T-helper 9 cell (primary cell): Measurements from ENCODE around the gene ACHE.

Experiments
- DNase-seq: peaks from one replicate; pipeline ENCODE4 v3.0.0-alpha.2; 2020

Gene ACHE

DNA sequence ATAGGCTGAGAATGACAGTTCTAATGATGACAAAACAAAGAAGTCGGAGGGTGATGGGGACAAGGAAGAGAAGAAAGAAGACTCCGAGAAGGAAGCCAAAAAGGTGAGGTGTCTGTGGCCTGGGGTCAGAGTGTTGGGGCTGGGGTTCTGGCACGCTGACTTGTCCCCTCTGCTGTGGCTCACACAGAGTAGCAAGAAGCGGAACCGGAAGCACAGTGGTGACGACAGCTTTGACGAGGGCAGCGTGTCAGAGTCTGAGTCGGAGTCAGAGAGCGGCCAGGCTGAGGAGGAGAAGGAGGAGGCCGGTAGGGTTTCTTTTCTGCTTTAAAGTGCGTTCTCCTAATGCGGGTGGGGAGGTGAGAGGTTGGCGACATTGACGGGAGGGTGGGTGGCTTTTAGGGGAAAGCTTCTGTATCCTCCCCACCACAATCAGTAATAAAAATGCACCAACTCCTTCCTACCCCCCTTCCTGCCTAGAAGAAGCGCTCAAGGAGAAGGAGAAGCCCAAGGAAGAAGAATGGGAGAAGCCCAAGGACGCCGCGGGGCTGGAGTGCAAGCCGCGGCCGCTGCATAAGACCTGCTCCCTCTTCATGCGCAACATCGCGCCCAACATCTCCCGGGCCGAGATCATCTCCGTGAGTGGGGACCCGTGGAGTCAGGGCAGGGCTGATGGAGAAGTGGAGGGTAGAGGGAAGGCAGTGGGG, 10.8 kb downstream of the ACHE start:
- peak; percentile 48 for DNase-seq

DNA sequence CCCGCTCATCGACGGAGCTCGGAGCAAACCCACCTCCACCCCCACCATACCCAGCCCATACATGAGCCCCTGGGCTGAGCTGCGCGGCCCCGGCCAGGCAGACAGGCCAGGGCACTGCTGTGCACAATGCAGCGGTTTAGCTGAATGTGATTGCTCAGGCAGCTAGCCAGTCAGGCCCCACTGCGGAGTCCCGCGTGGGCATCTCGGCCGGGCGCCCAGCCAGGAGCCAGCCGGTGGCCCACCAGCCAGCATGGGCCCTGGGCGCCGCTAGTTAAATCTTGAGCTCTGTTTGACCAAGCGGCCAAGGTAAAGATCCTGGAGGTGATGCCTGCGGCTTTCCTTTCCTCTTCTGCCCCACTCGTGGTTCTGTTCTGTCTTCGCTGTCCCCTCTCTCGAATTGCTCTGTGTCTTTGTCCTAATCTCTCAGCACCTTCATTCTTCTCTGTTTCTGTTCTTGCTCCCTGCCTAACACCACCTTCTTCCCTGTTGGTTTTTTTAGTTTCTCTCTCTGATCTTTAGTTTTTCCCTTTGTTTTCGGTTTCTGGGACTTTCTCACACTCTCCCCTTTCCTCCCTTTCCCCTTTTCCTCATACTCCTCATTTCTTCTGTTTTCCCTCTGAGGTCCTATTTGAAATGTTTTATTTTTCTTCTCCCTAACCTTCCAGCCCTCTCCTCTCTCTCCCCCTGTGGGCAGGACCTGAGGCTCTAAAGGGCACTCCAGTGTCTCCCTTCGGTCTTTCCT, 12.7 kb downstream of the ACHE start:
- no peak for DNase-seq

DNA sequence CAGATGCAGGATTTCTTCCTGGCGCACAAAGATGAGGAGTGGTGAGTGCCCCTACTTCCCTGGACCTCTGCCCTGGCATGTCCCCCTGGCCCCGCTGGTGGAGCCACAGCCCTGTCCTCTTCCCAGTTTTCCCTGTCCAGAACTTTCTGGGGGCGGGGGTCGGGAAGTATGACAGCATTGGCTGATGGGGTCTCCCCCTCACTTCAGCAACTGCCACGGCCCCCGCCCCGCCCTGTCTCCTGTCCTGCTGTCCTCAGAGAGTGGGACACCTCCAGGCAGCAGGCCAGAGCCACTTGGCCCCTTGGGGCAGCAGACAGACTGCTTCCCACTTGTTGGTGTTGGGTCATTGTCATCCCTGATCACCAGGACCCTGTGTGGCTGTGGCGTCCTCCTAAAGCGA, 13.5 kb downstream of the ACHE start:
- DNase-seq = no peak

DNA sequence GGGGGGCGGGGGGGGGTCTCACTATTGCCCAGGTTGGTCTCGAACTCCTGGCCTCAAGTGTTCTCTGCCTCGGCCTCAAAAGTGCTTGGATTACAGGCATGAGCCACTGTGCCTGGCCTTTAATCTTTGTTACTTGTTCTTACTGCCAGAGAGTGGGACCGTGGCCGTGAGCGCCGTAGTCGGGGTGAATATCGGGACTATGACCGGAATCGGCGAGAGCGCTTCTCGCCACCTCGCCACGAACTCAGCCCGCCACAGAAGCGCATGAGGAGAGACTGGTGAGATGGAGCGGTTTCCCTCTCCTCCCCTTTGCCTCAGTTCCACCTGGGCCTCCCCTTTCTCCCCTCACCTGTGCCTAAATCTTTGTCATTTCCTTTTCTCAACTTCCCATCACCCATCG, 14.6 kb downstream of the ACHE start:
- no peak for DNase-seq

DNA sequence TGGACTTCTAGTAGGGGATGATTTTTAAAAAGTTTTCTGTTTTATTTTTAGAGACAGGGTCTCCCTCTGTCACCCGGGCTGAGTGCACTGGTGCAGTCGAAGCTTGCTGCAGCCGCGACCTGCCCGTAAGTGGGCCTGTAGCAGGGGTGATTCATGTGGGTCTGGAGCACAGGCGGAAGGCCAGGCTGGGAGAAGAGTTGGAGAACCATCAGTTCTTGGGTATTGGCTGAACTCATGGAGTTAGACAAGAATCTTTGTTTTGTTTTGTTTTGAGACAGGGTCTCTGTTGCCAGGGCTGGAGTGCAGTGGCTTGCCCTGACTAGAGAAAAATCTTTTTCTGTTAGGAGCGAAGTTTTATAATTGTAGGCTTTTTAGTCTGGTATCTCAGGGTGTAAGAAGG, 15.0 kb downstream of the ACHE start:
- no peak for DNase-seq

DNA sequence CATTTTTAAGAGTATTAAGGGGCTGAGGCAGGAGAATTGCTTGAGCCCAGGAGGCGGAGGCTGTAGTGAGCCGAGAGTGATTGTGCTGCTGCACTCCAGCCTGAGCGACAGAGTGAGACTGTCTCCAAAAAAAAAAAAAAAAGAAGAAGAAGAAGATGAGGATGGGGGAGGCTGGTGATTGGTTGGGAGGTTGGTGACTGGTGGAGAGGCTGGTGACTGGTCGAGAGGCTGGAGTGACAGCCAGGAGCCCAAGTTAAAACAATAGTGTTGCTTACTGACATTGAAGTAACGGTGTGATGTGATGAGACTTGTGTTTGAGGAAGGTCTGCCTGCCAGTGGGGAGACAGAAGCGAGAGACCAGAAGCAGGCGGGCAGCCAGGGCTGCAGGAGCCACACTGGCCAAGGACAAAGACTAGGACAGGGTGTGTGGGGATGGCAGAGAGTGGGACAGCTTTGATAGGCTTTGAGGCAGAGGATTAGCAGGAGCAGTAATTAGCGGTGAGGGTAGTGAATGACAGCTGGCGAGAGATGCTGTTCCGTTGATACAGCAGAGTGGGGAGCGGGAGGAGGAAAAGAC, 15.9 kb downstream of the ACHE start:
- no peak for DNase-seq

DNA sequence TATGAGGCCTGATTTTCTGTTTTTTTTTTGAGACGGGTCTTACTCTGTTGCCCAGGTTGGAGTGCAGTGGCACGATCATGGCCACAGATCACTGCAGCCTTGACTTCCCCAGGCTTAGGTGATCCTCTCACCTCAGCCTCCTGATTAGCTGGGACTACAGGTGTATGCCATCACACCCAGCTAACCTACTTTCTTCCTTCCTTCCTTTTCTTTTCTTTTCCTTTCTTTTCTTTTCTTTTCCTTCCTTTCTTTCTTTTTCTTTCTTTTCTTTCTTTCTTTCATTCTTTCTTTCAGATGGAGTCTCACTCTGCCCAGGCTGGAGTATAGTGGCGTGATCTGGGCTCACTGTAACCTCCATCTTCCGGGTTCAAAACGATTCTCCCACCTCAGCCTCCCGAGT, 17.0 kb downstream of the ACHE start:
- no peak for DNase-seq

DNA sequence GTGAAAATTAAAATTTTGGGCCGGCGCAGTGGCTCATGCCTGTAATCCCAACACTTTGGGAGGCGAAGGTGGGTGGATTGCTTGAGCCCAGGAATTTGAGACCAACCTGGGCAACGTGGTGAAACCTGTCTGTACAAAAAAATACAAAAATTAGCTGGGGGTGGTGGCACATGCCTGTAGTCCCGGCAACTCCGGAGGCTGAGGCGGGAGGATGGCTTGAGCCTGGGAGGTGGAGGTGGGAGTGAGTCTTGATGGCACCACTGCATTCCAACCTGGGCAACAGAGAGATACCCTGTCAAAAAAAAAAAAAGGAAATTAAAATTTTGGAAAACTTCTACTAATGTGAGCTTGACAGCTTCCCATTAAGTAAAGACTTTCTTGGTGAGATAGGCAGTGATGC, 17.7 kb downstream of the ACHE start:
- DNase-seq = no peak

DNA sequence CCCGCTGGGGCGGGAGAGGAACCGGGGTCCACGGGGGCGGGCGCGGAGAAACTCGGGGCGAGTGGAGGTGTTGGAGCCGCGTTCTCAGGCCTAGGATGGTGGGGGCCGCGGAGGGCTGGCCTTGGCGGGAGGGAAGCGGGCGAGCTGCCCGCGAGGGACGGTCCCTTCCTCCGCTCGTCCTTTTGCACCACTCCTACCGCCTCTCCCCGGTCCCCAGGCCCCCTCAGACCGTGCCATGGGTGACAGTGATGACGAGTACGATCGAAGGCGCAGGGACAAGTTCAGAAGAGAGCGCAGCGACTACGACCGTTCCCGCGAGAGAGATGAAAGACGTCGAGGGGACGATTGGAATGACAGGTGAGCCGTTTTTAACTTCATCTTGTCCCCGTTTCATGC, 20.3 kb downstream of the ACHE start:
- no peak for DNase-seq

DNA sequence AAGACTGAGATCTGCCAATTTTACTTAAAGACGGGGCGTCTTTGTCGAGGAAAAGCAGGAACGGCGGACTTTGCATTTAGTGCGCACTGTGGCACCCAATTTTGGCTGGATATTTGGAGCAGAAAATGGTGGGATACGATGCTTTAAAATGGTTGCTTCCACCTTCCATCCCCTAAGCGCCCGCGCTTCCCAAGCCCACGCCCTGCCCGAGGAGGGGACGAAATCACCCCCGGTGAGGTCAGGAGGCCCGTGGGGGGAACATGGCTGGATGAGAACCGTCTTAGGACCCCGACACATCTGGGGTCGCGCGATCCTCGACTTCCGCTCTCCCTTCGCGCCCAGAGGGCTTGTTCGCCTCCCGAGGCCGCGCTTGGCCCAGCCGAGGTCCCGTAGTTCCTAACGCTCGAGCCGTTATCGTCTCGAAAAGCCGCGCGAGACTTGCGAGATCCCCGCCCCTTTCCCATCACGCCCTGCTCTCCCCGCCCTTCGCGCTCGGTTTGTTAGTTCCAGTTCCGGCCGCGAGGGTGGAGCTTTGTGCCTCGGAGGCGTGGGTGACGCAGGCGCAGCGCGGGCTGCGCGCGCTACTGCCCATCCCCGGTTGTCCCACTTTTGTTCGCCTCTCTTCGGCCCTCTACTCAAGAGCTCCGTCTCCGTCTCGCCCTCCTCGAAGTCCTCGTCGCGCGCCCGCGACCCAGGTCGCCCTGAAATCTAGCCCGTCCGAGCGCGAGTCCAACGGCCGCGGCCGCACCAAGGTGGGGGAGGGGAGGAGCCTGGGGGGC, 20.9 kb downstream of the ACHE start, which contains the start of gene SRRT:
Gene SRRT (plus strand): TSS at position 527 of the 779 bp plus-strand sequence. CDS start 488 bp downstream, outside the sequence.
- DNase-seq = peak; percentile 98

DNA sequence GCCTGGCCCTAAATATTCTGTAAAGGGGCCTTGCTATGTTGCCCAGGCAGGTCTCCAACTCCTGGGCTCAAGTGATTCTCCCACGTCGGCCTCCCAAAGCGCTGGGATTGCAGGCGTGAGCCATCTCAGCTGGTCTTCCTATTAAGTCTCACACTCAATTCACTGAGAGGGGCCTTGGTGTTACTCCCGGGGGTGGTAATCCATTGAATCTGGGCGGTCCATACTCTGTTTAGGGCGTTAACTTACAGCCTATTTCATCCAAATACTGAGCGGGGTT, 21.4 kb downstream of the ACHE start:
- no peak for DNase-seq

DNA sequence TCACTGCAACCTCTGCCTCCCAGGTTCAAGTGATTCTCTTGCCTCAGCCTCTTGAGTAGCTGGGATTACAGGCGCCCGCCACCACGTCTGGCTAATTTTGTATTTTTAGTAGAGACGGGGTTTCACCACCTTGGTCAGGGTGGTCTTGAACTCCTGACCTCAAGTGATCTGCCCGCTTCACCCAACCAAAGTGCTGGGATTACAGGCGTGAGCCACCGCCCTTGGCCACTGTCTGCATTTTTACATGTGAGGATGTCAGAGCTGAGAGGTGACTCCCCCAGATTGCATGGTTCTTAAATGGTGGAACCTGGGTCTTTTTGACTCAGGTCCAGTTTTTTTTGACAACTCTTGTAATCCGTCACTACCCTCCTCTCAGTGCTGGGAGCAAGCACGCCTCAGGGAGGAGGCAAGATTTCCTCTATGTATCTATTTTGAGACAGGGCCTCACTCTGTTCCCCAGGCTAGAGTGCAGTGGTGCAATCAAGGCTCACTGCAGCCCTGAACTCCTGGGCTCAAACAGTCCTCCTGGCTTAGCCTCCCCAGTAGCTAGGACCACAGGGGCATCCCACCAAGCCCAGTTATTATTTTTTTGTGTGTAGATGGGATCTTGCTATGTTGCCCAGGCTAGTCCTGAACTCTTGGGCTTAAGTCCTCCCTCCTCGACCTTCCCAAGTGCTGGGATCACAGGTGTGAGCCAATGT, 21.9 kb downstream of the ACHE start:
- no peak for DNase-seq

DNA sequence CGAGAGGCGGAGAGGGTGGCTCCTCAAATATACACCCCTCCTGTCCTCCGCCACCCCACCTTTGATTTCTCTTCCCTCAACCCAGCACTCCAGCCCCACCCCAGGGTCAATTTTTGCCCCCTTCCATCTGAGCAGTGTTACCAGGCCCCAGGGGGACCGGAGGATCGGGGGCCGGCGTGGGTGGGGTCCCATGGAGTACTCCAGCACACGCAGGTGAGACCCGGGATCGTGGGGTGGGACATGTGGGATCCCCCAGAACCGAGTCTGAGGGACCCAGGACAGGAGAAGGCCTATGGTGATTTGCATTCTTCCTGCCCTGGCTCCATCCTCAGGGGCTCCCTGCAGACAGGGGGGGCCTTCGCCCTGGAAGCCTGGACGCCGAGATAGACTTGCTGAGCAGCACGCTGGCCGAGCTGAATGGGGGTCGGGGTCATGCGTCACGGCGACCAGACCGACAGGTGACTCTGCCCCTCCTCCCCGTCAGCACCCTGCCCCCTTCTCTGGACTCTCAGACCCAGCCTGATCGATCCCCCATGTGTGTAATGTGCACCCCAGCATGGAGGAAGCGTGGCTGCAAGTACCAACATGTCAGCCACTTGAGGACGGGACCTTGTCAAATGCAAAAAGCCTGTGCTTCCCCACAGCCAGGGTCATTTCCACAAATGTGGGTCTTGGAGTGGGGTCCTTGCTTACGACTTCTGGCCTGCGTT, 27.8 kb downstream of the ACHE start:
- no peak for DNase-seq

DNA sequence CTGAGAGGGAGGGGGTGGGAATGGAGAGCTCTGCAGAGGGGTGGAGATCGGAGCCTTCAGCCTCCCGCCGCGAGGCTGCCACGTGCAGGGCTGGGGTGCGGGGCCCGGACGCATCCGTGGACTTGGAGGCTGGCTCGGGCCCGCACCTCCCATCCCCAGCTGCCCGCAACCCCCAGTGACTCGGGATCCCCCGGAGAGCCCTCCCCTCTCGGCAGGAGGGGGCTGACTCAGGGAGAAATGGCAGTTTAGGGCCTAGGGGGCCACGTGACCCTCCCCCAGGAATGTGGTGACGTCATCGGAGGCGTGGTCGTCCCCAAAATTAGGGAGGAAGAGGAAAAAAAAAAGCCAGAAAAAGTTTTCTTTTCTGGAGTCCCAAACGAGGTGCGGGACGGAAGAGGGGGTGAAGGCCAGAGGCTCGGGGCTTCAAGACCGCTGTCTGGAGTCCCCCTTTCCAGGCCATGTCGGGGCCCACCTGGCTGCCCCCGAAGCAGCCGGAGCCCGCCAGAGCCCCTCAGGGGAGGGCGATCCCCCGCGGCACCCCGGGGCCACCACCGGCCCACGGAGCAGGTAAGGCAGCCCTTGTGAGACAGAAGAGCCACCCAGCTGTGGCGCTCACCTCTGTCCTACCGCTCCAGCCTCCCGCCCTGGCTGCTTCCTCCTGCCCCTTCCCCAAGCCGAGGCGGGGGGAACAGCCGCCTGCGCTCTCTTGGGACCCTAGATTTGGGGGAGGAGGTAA, 28.5 kb downstream of the ACHE start, which contains the start of gene TRIP6:
Gene TRIP6 (plus strand): TSS at position 348 of the 736 bp plus-strand sequence. CDS start 111 bp downstream, at position 459.
- DNase-seq = no peak

DNA sequence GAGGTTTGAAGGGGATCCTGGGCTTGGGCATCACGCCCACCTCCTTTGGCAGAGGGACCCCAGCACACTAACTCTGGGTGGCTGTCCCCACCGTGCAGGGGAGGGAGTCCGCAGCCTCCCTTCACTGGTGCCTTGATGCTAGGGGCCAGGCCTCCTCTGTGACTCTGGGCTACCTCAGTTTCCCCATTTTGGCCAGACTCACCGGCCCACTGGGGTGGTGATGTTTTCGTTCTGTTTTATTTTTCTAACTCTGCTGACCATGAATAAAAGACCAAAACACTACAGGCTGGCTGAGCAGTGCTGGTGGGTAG, 29.0 kb downstream of the ACHE start:
- DNase-seq = no peak

DNA sequence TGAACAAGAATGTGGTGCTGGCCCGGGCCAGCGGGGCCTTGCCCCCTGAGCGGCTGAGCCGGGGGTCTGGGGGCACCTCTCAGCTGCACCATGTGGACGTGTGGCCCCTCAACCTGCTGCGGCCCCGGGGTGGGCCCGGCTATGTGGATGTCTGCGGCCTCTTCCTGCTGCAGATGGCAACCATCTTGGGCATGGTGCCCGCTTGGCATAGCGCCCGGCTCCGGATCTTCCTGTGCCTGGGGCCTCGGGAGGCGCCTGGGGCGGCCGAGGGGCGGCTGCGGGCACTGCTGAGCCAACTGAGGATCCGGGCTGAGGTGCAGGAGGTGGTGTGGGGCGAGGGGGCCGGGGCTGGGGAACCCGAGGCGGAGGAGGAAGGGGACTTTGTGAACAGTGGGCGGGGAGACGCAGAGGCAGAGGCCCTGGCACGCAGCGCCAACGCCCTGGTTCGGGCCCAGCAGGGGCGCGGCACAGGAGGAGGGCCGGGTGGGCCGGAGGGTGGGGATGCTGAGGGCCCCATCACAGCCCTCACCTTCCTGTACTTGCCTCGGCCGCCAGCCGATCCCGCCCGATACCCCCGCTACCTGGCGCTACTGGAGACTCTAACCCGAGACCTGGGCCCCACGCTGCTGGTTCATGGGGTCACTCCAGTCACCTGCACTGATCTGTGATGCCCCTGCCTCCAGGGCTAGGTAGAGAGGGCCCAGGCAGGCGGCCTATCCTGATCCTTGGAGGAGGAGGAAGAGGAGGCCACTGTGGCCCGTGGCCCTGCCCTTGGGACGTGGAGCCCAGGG, 29.6 kb downstream of the ACHE start:
- DNase-seq = no peak

DNA sequence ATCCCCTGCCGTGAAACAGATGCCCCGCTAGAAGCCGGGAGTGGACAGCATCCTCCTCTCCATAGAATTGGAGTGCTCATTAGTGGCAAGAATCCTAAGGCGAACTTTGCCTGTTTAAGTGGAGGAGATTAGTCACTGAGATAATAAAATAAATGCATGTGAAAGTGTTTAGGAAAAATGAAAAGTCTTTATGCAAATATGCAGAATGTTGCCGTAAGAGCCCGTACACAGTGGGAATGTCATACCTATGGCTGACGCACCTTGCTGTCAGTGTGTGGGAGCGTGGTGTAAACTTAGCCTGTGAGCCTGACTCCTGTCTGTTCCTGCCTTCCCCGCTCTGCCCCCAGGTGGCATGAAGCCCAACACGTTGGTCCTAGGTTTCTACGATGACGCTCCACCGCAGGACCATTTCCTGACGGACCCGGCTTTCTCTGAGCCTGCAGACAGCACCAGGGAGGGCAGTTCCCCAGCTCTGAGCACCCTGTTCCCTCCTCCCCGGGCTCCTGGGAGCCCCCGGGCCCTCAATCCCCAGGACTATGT, 30.2 kb downstream of the ACHE start:
- DNase-seq = no peak

DNA sequence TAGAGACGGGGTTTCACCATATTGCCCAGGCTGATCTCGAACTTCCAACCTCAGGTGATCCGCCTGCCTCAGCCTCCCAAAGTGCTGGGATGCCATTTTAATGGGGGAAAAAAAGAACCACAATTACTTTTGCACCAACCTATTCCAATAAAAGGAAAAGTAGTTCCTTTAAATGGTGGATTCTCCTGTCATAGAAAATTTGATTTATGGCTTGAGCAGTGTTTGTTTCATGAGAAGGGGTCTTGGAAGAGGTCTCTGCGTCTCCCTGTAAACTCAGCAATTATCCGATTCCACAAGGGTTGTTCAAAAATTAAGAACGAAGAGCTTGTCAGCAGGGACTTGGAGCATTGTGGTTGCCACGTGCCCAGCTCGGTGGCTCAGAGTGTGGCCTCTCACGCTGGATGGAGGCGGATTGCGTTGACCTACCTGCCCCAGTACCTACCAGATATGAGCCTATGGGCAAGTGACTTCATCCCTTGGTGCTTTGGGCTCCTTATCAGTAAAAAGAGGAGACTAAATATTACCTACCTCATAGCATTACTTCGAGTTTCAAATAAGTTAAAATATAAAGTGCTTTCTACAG, 31.3 kb downstream of the ACHE start:
- DNase-seq = no peak

DNA sequence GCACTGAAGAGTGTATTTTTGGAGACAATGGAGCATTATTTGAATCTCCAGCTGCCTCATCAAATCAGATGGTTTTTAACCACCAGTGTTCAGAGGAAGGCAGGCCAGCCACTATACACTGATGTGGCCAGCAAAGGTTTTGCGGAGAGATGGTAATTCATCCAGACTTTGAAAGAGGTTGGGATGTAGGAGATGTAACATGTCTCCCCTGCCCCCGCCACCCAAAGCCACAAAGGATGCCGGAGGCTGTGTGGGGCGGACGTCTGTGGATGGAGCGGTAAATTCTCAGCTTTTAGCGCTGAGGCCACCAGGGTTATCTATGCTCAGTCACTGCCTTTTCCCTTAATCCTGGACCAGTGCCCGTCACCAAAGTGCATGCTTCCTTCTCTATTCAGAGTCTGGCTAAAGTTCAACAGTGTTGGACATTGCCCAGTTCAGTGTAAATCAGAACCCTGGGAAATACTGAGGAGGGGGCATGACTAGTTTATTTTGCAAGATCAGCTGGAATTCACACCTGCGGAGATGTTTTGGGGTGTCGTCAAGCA, 32.2 kb downstream of the ACHE start:
- DNase-seq = no peak

DNA sequence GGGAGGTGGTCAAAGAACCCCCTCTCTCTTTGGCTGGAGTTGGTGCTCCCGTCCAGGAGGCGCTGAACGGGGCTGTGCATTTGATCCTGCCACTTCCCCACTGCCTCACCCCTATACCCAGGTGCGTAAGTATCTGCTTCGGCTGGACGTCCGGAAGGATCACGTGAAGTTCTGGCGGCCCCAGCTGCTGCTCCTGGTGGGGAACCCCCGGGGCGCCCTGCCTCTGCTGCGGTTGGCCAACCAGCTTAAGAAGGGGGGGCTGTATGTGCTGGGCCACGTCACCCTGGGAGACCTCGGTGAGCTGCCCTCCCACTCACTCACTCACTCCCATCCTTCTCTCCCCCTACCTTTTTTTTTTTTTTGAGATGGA, 34.1 kb downstream of the ACHE start:
- no peak for DNase-seq
